ENCODE data around the gene CHST11.

GRCh38 chr12:104463368-104463767 lies 6.6 kb downstream of the CHST11 start:
- TF ChIP-seq CTCF (IDR thresholded peaks at IDR 0.05; ENCODE audit: low read depth, low read length, missing input control) (no peak), RAD21 (IDR thresholded peaks at IDR 0.05) (no peak), TAF1 (conservative IDR thresholded peaks at IDR 0.05) (no peak), REST (IDR thresholded peaks at IDR 0.05) (no peak), ATF3 (IDR thresholded peaks at IDR 0.05) (no peak)

All from liver (tissue), 3 donors.